Choroid plexus epithelial cell (primary cell): ENCODE results near the gene RNF20.
A peak's percentile ranks its signal among the peaks of the same experiment; 100 is the strongest.

Experiments used
- DNase-seq: peaks from one replicate; pipeline ENCODE4 v3.0.0-alpha.2; 2010; ENCODE audit warnings: low read depth
- H3K4me3 ChIP-seq: 2 replicates; pipeline ENCODE4 v1.5.1; 2011; ENCODE audit warnings: low read depth, mild to moderate bottlenecking, control low read depth, low read length, moderate library complexity
- CTCF ChIP-seq: conservative IDR thresholded peaks from 2 replicates; pipeline ENCODE4 v1.5.1; 2011; ENCODE audit warnings: low read depth, mild to moderate bottlenecking, control low read depth, inconsistent platforms, low read length, moderate library complexity

Gene RNF20

GRCh38 chr9:101593345-101593744 lies 59.7 kb downstream of the RNF20 start:
- TF ChIP-seq CTCF: no peak

GRCh38 chr9:101594796-101595195 lies 61.1 kb downstream of the RNF20 start, which contains the start of gene PPP3R2:
PPP3R2 (minus strand) TSS chr9:101594969; CDS start chr9:101594921, 48 bp downstream.
- TF ChIP-seq CTCF: no peak
- no peak for DNase-seq
- no peak within 1 kb of the TSS for H3K4me3 ChIP-seq

More at GRCh38 chr9:101593345-101593744, 59.7 kb downstream of the RNF20 start:
- H3K4me3 ChIP-seq: no peak overlapping the region
- DNase-seq: no peak

GRCh38 chr9:101601904-101602765 lies 68.5 kb downstream of the RNF20 start:
- TF ChIP-seq CTCF: peak; percentile 76
- H3K4me3 ChIP-seq: no peak overlapping the region
- DNase-seq: peak; percentile 70

- H3K4me3 ChIP-seq: no peak overlapping the region
- no peak for DNase-seq
- TF ChIP-seq CTCF: no peak
Observed at GRCh38 chr9:101604296-101604695, 70.6 kb downstream of the RNF20 start.

GRCh38 chr9:101605547-101605946 lies 71.9 kb downstream of the RNF20 start:
- TF ChIP-seq CTCF: no peak
- DNase-seq: no peak
- H3K4me3 ChIP-seq: no peak overlapping the region
